NCI-H2029 (cell line): Measurements from ENCODE around the gene EPB41L1.
"Not testable (repeated sequence)": the region's sequence is repeated elsewhere in the genome, so short reads cannot be mapped to it uniquely, and the experiment has no call there.

ENCODE experiments used
- DNase-seq: peaks from one replicate; lab custom pipeline; 2025; lab: John Stamatoyannopoulos, UW

EPB41L1 gene

DNA sequence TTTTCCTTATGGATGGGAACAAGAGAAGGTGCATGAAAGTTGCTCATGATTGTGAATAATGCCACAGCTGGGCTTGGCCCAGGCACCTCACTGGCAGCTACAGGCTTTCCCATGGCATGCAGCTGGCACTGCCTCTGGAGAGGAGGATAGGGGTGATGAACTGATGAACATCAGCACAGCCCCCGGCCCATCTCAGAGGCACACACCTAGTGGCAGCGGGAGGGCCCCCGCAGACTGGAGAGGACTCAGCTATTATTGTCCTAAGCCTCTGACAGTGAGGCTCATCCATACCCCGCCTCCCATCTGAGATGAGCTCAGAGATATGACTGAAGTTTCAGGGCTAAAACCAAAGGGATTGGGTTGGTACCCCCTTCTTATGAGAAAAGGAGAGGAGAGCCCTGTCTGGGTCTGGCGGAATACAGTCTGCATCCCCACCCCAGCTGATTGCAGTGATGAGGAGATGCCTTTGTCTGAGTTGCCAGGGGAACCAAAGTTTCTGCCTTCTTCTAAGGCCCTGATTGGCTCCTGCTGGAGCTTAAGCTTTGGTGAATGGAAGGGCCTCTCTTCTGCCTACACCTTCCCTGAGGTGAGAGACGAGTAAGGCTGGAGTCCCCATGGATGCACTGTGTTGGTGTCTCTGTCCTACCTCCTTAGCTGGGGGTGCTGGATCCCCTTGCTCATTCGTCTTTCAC, 27.6 kb upstream of the EPB41L1 start:
- DNase-seq, result no peak

DNA sequence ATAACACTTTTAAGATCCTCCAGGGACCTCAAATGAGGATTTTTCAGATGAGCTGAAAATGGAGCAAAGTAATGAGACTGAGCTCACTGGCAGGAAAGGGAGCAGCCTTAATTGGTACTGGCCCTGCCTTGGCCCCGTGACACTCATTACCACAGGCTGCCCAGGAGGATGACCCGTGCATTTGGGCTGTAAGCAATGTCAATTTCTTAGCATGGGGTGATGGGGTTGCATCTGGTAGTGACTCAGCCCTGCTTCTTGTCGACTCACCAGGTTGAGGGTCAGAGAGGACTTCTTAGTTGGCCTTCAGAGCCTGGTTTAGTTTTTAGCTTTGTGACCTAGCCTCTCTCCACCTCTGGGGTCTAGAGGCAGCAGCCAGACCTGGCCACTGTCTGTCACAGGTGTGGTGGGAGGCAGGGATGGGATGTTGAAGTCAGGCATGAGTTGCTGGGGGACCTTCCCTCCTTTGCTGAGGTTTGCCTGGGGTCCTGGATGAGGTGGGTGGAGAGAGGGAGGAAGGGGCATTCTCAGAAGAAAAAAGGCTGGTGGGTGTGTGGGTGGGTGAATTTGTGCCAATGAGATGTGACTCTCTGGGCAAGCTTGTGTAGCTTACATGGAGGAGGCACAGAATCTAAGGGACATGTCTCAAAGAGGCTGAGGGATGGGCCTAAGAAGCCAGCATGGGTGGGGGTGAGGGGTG, 25.9 kb upstream of the EPB41L1 start:
- no peak for DNase-seq

DNA sequence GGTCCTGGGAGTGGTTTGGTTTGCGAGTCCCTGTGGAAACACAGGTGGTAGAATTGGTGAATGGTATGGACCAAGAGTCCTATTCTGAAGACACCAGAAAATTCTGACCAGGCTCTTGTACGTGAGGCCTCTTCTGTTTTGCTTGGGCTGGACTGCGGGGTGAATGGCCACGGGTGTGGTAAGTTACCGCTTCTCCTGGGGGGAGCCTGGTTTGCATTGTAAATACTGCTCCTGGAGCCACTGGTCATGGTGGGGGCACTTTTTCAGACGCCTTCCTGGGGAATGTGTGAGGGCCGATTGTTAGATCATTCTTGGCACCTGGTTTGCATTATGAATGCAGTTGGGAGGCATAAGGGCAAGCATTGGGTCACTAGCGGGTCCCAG, 25.4 kb upstream of the EPB41L1 start:
- no peak for DNase-seq

DNA sequence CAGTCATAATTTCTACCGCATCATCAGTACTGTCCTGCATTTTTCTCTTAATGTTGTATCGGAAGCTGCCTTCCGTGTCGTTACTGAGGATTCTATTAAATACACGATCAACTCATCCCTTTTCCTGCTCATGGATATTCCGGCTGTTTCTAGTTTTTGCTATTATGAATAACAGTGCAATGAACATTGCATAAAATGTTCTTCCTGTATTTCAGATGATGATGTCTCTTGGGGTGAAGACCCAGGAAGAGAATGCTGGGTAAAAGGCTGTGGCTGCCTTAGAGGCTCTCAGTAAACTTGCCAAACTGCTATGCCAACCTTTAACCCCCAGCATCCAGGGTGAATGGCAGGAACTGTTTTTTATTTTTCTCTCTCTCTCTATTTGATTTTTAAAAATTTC, 24.1 kb upstream of the EPB41L1 start:
- no peak for DNase-seq

DNA sequence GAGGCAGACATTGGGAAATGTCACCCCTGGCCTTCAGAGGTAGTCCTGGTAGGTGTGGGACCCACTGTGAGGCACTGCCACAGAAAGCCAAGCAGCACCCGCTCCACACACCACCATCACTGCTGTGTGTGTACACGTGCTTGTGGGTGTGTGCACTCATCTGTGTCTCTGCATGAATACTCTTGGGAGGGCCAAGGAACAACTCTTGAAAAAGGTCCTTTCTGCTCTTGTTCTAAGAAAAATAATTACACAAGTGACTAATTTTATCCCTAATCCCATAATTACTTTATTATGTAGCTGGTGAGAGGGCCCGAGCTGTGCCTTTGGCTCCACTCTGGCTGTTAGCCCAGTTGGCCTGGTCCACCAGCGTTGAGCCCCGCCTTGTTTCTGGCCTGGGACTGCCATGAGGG, 21.7 kb upstream of the EPB41L1 start:
- DNase-seq, result no peak

DNA sequence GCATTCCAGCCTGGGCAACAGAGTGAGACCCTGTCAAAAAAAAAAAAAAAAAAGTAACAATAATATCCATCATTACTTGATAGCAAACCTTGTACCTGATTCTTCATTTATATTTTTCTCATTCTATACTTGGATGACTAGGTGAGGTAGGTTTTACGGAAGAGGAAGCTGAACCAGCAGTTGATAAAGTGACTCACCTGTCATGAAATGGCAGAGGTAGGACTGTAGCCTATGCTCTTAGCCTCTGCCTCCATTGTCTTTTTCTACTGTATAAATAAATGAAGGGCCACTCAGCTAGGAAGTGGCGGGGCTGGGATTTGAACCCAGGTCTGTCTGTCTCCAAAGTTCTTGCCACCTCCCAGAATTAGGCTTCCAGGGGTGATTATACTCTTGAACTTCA, 20.7 kb upstream of the EPB41L1 start:
- DNase-seq, result no peak

DNA sequence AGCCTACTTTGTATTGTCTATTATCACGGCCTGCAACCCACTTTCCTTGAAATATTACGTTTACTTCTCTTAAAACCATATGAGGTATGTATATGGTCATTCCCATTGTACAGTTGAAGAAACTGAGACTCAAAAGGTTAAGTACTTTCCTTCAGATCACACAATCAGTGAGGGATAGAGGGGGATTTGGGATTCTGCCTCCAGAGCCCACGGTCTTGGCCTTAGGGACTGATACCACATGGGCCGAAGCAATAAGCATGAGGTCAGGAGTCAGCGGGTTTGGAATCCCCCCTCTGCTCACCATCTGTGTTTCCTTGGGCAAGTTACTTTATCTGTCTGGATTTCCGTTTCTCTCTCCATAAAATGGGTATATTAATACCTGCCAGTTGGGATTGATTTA, 19.4 kb upstream of the EPB41L1 start:
- DNase-seq, result no peak

DNA sequence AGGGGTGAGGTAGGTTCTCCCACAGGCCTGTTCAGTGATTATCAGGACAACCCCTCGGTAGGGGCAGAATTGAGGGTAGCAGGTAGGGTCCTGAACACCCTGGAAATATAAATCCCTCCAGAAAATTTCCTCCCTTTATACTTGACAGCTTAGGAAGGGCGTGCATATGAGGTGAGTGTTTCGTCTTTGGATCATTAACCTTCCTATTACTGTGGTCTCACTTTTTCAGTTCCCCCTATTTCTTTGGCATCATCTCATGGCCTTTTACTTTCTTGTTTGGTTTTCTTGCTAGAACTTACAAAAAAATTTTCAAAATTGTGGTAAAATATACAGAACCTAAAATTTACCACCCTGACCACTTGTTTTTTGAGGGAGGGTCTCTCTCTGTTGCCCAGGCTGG, 18.7 kb upstream of the EPB41L1 start:
- DNase-seq, result no peak

DNA sequence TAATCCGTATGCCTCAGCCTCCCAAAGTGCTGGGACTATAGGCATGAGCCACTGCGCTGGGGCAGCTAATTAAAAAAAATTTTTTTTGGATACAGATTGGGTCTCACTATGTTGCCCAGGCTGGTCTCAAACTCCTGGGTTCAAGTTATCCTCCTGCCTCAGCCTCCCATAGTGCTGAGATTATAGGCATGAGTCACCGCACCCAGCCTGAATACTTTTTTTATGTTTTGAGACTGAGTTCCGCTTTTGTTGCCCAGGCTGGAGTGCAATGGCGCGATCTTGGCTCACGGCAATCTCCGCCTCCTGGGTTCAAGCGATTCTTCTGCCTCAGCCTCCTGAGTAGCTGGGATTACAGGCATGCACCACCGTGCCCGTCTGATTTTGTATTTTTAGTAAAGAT, 17.2 kb upstream of the EPB41L1 start:
- DNase-seq, result not testable (repeated sequence)

DNA sequence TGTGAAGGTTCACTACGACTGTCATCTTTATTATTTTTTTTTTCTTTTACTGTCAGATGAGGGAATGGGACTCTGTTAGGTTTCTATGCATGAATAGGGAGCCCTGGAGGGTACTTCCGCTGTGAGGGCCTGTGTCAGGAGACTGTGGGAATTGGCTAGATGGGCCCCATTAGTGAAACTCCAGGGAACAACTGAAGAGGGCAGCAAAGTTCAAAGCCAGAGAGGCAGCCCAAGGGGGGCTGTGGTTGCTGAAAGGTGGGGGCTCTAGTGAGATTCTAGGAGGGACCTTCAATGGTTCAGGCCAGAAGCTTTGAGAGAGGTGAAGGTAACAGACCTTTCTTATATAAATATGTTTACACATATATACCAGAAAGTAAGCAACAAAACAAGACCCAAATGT, 13.2 kb upstream of the EPB41L1 start:
- DNase-seq, result no peak

DNA sequence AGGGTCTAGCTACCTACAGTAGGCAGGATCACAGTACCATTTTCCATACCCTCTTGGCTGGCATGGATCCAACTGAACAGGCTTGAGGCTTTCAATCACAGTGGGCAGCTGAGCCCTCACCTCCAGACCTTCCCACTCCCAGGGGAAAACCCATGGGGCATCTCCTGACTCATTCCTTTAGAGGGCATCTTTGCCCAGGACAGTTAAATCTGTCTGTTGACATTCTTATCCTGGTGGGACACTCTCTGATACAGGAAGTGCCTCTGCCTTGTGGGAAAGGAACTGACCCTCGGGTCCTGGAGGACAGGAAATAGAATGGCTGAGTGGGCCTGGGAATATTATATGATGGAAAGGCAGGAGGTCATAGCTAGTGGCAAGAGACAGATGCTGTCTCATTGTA, 10.2 kb upstream of the EPB41L1 start:
- no peak for DNase-seq

DNA sequence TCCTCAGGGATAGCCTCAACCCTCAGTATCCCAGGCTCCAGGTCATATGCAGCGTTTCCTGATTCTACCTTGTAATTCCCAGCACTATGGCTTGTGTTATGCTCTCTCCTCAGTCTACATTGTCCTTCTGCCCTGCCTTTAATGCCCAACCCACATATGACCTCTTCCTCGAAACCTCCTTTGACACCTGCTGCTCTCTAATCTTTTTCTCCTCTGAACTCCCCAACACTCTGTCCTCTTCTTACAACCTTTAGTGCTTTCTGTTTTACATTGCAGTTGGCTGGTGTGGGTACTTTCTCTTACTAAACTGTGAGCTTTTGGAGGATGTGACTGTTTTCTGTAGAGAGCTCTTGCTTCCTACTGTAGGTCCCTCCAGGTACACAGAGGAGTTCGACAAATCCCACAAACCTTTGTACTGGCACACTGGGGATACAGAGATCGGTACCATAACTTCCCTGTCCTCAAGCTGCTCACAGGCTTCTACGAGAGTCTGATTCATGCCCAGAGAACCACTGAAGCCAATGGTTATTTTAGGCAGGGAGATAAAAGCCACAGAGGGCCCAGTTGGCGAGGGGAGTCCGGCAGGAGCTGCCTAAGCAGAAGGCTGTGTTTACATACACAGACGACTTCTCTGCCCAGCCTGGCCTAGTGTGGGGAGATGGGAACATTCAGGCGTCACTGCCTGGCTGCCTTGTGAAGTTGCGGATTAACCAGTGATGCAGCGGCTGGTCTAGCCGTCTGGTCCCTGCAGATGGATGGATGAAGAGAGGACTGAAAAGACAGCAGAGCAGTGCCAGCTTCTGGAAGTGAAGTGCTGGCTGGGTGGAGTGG, 8.4 kb upstream of the EPB41L1 start:
- no peak for DNase-seq

DNA sequence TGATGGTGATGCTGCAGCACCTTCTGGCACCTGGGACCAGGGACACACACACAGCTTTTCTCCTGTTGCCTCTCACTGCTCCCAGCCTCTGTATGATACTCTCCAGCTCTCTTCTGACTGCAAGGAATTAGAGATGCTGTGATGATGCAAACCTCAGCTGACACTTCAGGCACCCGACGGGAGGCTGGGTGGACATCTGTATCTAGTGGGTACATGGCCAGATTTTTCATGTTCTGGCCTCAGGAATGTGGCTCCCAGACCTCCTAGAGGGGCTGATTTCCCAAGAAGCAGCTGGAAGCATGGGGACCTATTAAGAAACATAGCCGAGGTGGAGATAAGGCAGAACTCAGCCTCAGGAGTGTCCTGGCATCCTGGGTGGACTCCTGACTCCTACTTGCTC, 6.8 kb upstream of the EPB41L1 start:
- no peak for DNase-seq

DNA sequence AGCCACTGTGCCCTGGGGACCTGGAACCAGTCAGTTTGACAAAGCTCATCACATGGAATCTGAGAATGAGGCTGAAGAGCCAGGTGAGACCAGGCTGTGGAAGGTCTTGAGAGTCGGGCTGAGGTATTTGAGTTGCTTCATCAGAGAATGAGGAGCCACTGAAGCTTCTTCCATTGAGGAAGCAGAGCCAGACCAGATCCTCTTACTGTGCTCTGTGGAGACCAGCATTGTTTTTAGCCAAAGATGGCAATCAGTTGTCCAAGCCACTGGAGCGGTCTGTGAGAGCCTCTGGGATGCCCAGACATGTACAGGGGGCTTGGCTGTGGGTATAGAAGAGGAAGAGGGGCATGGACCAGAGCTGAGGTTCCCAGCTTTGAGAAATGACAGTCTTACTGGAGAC, 6.1 kb upstream of the EPB41L1 start:
- DNase-seq, result no peak

DNA sequence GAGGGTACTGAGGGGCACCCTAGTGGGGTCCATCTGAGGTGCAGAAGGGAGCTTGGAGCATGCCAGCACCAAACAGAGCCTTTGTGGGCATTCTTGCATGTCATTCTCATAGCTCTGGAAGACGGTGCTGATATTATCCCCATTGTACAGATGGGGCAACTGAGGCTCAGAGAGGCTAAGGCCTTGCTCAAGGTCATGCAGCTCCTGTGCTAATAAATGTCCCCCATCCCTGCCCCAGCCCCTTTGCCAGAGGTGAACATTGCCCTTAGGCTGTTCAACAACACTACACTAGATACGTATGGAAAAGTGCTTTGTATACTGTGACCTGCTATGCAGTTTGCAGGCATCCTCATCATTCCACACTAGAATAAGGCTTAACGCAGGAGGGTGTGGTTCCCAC, 5.5 kb upstream of the EPB41L1 start:
- DNase-seq, result no peak

DNA sequence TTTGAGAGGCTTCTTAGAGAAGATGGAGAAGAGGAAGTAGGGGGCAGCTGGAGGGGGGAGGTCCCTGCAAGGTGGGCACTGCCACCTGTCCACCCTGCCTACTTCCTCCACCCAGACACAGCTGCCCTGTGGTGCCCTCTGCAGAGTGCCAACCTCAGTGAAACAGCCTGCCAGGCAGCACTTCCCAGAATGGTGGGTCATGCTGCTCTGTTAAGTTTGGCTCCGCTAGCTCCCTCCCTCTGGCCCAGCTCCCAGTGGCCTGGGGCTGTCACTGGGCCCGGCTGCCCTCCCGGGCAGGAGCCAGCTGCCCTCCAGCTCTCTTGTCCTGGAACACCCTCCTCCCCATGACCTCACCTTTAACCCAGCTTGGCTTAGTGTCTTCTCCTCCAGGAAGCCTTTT, 5.1 kb upstream of the EPB41L1 start:
- no peak for DNase-seq

DNA sequence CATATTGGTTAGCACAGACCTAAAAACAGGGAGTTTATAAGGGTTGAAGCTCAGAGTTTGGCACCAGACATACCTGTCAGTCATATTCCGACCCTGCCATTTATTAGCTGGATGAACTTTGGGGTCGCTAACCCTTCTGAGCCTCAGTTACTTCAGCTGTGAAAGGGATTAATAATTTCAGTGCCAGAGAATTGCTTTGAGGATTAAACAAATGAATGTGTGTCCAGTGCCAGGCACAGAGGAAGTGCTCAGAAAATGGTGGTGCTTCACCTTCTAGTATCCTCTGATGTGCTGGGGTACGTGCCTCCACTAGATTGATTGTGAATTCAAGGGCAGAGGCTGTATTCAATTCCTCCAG, 4.1 kb upstream of the EPB41L1 start:
- no peak for DNase-seq

DNA sequence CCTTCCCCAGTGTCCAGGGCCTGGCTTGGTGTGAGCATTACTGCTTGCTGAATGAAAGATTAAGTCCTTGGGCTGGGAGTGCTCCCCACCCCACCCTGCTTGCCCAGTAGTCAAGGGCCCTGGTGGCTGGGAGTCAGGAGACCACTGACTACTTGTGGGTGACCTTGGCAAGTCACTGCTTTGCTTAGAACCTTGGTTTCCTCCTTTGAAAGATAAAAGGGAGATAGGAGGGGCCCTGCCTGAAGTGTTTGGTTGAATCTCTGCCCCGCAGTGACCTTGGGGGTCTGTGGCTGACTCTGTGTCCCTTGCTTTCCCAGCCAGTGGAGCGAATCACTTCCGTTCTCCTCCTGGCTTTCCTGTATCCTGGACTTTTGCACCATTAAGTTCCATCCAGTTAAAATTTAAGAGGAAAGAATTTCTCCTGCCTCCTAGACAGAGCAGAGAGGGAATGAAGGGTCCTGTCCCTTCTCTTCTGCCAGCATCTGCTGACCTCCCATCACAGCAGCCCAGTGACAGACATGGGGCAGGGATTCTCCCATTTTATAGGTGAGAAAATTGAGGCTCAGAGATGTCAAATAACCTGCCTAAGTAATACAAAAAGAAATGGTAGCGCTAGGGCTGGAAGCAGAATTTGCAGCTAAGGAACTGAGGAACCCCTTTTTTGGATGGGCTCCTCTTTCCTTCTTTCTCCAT, 3.5 kb upstream of the EPB41L1 start:
- no peak for DNase-seq

DNA sequence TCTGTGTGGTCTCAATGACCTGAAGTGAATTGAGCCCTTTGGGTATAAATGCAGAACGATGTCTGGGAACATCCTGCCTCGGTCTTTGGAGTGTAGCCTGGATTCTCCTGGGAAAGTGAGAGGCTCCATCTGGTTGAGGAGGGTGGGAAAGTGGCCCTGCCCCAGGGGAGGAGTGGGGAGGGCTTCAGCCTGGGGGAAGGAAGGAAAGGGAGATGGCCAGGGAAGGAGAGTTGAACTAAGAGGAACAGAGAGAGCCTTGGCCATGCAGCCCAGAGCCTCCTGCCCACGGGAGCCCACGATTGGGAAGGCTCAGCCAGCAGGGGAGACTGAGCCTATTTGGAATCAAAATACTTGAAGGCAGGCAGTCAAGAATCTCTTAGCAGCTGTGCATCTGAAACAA, 2.3 kb upstream of the EPB41L1 start:
- DNase-seq, result no peak

DNA sequence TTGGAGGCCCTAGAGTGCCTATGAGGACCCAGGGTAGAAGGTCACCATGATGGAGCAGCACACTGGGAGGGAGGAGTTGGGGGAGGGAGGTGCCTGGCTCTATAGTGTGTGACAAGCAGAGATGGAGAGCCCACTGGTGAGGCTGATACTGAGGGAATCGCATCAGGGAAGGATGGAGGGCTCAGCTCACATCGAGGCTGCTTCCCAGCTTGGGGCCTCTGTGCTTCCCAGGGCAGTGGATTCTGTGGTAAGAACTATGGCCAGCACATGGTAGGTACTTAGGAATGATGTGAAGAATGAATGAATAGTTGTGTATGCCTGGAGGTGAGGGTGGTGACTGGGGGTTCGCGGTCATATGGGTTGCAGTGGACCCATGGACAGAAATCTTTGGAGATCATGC, 1.3 kb upstream of the EPB41L1 start:
- no peak for DNase-seq

DNA sequence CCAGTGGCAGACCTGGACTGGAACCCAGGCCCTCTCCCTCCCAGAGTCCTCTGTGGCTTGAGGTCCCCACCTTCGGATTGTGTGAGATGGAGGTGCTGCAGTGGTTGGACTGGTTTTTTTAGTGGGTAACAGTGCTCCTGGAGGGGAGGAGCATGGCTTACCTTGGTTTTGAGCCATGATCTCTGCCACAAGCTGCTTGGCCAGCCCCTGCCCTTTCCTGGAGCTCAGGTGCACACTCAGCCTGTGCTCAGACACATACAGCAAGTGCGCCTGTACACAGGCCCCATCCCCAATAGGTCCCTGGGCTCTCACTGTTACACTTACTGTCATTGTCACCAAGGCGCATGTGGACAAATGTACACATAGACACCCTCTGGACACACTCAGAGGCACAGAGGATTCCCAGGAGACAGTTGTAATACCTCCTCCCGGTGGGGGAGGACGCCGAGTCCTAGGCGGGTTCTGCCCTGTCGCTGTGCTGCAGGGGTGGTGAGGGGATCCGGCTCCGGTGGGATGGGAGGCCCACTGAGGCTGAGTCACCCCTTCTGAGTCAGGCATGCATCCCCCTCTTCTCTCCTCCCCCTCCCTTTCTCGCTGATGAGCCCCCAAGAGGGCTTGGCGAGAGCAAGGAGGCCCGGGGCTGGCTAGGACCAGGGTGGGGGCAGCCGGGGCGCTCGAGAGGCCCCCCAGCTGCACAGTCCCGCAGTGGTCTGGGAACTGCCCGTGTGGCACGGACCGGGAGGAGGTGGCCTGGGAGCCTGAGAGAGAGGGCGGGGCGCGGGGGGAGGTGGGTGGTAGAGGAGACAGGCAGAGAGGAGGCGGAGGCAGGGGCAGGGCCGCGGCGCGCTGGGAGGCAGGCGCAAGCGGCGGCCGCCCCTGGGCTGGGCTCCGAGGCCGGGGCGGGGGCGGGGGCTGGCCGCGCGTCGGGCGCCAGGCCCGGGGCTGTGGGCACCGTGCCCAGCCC, 522 bp upstream of the EPB41L1 start:
- DNase-seq, result peak; percentile 76

DNA sequence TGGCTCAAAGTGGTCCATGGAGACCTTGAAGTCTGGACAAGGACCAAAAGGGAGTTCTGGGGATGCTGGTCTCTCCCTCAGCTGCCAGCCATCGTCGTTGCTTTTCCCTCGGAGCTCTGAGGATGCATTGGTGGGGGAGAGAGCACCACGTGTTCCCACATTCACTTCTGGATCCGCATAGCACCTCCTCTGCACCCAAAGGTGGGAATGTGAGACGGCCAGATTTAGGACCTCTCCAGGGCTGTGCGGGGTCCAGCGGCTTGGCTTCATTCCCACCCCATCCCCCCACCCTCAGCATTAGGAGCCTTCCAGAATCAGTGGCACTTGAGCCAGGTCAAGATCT, 1.1 kb downstream of the EPB41L1 start:
- DNase-seq, result no peak
